Measurements from ENCODE around the gene RUBCN.
A peak's percentile ranks its signal among the peaks of the same experiment; 100 is the strongest.
"Not testable (repeated sequence)": the region's sequence is repeated elsewhere in the genome, so short reads cannot be mapped to it uniquely, and the experiment has no call there.

The RUBCN gene

DNA sequence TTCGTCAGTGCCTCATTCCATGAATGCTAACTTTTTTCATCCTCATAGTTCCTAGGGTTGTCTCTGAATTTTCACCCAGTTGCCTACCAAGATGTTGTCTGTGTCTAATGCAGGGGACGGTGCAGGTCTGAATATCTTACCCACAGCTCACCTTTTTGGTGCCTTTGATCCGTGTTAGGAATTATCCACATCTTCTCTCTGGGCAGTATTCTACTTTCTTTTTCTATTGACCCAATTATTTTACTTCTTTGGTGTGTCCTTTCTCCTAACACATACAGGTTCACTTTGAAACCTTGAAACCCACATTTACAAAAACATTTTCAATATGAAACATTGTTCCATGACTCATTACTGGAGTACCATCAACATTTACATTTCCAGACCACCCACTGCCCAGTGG, 80.6 kb downstream of the RUBCN start:
- DNase-seq: not testable (repeated sequence)

DNA sequence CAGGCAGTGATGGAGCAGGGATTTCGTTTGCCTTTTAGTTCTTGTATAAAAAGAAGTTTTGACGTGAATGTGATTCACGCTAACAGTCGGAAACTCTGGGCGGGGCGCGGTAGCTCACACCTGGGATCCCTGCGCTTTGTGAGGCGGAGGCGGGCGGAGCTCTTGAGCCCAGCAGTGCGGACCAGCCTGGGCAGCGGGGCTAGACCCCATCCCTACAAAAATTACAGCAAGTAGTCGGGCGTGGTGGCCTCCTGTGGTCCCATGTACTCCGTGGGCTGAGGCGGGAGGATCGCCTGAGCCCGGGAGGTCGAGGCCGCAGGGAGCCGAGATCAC, 81.7 kb downstream of the RUBCN start:
- not testable (repeated sequence) for DNase-seq

DNA sequence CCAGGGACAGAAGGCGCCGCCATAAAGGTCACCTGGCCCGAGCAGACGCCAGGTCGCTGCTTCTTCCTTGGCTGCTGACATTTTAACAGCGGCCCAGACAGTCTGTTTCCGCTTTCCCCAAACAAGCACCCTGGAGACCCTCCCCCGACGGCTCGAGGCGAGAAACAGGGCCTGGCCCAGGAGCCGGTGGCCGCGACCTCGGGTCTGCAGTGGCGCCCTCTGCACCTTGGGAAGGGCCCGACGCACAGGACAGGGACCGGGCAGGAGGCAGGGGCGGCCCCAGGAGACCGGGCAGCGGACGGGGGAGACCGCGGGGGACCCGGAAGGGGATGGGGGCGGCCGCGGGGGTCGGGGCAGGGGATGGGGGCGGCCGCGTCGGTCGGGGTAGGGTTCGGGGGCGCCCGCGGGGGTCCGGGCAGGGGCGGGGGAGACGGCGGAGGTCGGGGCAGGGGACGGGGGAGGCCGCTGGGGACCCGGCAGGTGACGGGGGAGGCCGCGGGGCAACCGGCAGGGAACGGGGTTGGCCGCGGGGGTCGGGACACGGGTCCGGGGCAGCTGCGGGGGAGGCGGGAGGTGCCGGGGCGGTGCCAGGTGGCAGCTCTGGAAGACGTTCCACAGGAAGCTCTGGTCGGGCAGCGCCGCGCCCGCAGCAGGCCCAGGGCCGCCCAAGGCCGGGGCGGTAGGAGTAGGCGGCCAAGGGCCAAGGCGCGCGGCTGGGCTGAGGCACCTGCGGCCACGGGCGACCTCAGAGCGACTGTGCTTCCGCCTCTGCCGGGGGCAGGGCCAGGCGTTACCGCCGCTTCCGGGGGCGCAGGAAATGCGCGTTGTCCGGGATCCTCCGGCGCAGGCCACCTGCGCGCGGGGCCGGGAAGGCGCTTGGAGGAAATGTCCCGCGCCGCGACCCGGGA, 82.4 kb downstream of the RUBCN start:
- peak; percentile 23 for DNase-seq

DNA sequence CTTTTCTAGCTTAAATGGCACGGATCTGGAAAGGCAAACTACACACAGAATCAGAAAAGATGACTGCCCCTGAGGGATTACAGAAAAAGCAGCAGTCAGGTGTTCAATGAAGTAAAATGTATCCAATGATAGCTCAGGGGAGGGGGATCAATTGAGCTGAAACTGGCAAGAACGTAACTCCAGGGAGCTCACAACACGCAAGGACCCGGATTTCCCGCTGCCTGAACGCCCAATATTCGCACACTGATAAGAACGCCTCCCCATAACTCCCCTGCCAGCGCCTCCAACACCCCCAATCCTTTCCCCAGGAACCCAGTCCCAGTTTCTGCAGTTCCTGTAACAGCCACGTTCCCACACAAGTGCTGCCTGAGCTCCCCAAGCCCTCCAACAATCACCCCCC, 83.8 kb downstream of the RUBCN start:
- not testable (repeated sequence) for DNase-seq

DNA sequence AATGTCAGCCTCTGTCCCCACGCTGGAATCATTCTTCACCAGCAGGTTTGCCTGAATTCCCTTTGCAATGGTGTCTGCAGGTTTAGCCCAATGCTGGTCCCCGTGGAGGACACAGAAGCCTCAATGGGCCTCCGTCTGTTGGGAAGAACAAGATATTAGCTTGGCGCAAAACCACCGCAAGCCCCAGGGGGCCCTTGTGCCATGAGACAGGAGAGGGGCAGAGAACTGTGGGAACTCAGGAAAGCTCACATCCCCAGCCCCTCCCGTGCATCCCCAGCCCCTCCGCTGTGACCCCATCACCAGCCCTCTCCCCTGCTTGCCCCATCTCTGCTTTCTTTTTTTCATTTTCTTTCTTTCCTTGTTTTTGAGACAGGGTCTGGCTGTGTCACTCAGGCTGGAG, 89.1 kb downstream of the RUBCN start:
- not testable (repeated sequence) for DNase-seq

DNA sequence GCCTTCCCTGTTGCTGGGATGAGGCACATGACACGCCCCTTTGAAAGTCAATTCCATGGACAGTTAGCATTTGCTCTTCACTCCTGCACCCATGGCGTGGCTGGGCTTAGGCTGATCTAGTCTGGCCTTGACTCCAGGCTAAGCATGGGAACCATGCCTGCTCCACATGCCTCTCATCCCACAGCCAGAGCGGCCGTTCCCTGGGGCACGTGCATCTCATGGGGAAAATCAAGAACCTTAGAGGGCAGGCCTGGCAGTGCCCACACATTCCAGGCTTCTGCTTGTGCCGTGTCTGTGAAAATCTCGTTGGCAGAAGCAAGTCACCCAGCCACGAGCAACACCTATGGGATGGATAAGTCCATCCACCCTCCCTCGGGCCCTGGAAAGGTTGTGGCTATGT, 89.5 kb downstream of the RUBCN start:
- DNase-seq: not testable (repeated sequence)

DNA sequence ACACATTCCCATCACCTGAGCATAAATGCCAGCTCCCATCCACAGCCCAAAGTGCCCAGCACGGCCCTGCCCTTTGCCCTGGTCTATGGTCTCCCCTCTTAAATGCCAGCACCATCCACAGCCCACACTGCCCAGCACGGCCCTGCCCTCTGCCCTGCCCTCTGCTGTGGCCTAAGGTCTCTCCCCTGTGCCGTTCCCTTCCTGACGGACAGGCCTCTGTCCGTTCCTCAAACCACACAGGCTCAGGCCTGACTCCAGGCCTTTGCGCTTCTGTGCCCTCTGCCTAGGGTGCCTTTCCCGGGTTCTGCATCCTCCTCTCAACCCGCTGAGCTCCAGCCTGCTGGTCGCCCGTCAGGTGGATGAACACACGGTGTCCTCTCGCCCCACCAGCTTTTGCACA, 90.4 kb downstream of the RUBCN start:
- not testable (repeated sequence) for DNase-seq

DNA sequence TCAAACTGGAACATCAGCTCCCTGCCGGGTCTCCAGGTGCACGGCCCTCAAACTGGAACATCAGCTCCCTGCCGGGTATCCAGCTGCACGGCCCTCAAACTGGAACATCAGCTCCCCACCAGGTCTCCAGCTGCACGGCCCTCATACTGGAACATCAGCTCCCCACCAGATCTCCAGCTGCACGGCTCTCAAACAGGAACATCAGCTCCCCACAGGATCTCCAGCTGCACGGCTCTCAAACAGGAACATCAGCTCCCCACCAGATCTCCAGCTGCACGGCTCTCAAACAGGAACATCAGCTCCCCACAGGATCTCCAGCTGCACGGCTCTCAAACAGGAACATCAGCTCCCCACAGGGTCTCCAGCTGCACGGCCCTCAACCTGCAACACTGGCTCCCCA, 99.1 kb downstream of the RUBCN start:
- DNase-seq: not testable (repeated sequence)

DNA sequence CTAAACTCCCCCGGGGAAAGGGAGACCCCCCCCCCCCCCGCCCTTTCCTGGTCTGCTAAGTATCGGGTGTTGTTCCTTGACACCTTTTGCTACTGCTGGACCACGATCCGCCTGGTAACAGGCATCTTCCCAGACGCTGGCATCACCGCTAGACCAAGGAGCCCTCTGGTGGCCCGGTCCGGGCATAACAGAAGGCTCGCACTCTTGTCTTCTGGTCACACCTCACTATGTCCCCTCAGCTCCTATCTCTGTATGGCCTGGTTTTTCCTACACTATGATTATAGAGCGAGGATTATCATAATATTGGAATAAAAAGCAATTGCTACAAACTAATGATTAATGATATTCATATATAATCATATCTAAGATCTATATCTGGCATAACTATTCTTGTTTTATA, 104.7 kb downstream of the RUBCN start:
- peak; percentile 18 for DNase-seq

DNA sequence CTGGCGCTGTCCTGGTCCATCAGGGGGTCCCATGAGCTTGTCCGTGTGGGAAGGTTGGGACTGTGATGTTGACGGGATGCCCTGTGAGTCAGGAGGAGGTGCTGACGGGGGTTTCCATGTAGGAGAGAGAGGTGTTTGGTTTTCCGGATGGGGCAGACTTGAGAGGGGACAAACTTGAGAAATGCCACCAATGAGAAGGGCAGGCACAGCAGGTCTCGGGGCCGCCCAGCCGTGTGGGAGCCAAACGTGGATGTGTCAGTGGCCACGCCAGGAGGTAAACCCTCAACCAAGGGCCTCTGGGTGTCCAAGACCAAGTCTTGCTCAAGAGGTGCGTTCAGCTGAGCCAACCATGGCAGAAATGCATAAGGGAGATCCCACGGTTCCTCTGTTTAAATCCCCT, 105.9 kb downstream of the RUBCN start:
- not testable (repeated sequence) for DNase-seq

DNA sequence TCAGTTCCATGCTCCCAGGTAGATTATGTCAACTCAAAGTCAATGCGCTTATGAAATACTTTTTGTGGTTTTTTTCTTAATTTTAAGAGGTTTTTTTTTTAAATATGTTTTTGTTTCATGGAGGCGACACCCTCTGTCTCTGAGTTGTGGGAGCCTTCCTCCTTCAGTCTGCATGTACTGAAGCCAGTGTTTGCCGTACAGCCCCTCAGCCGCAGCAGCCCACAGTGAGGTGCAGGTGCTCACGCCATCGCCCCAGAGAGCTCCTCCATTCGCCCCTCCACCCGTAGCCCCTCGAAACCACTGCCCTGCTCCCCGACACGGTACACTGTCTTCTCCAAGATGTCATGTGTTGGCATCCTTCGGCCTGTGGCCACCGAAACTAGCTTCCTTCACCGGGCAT, 107.4 kb downstream of the RUBCN start:
- not testable (repeated sequence) for DNase-seq

DNA sequence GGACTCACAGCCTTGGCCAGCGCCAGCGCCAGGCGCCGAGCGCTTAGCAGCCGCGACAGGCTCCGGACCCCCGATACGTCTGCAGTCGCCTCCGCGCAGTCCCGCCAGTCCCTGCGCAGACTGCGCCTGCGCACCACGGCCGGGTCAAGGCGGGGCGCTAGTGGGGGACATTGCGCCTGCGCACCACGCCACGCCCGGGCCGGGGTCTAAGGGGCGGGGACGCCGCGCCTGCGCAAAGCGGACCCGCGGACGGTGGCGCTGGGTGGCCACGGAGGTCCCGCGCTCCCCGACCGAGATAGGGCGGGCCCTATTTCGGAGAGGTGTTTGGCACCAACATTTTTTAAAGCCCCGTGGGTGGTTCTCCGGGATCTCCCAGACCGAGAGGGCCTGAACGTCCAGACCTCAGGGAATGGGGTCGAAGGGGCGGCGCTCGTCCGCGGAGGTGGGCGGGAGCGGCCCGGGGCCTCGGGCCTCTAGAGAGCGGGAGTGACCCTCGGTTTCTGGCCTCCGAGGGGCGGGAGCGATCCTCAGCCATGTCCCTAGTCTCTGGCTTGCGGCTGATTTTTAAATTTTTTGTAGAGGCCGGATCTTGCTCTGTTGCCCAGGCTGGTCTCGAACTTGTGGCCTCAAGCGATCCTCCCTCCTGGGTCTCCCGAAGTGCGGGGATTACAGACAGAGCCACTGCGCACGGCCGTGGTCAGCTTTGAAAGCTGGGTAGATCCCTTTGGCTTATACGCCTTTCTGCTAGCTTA, 108.8 kb downstream of the RUBCN start:
- DNase-seq: peak; percentile 83

DNA sequence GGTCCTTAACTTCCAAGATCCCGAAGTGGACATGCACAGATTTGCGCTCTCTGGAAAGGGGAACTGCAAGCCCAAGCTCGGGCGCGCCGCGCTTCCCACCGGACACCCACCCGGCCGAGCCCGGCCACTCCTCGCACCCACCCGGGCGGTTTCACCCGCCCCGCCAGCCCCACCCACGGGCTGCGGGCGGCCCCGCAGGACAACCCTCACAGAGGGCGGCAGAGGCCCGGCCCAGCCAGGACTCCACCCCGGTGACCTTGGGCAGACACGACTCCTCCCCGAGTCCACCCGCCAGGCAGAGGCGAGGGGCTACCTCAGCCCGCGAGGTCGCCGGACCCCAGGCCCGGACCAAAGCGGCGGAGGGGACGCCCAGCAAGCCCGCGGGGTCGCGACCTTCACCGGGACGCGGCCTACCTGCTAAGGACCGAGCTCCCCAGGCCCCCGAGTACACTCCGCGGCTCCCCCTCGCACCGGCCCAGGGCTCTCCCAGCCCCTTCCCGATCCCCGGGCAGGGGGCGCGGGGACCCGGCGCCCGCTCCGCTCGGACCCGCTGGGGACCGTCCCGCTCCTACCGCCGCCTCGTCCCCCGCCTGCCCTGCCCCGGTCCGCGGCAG, 109.4 kb downstream of the RUBCN start:
- DNase-seq: not testable (repeated sequence)

DNA sequence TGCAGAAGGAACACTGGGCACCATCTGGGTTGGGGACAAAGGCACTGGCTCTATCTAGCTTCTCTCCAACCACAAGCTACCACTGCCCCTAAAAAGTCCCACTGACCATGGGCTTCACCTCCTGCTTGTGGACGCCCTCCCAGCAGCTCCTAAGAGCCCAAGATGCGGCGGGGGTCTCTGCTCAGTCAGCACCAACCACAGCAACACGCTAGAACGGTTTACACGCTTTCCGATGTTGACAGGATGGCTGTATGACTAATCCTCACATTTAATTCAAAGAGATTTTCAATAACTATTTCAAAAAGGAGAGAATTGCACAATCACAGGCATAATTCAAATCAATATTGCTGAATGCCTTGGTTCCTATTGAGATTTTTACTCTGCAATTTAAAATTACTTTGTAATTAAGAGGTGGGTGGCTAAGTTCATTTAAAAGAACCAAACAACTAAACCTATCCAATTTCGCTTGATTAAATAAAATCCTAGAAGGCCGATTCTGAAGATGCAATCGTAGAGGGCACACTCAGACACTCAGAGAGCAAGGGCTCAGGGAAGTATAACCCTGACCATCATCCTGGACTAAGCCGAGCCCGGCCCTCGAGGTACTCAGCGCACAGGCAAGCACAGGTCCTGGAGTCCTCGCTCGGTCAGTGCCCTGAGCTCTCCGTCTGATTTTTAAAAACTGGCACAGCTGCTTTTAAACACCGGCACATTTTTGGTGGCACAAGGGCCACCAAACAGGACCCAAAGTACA, 110.1 kb downstream of the RUBCN start:
- not testable (repeated sequence) for DNase-seq

DNA sequence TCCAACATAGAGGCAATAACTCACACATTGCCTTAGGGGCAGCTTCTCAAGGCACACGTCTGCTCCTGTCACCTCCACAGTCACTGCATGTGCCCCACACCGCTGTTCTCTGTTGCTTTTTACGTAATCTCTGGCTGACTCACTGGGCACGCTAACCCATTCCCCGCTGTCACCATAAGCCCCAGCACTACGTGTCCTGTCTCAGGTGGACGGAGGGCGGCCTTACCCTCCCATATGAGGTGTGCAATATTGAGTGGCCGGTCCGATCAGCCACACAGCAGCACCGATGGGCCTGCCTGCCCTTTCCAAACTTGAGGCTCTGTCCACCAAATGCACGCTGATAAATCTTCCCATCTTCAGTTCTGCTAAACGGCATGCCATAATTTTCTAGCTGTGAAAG, 115.2 kb downstream of the RUBCN start:
- not testable (repeated sequence) for DNase-seq

Data from hematopoietic multipotent progenitor cell treated with erythropoietin and hydrocortisone succinate and interleukin-3 and kit ligand, for 6 days (in vitro differentiated cells).